CD14-positive monocyte (primary cell): ENCODE results near the gene RNFT2. TPM values are rescaled to one million over a fixed set of nuclear protein-coding genes. Genes with fewer than 3 reads are reported as not detected.

Source experiments
- DNase-seq, 3 donors: peaks; one replicate each; pipeline ENCODE4 v3.0.0-alpha.2; 2011 to 2022
- H2AFZ ChIP-seq: 2 replicates; pipeline ENCODE4 v1.6.0; 2012; ENCODE audit warnings: mild to moderate bottlenecking, low read depth, low read length, inconsistent platforms; ENCODE audit not compliant: insufficient read depth, poor library complexity, severe bottlenecking
- H3K27ac ChIP-seq, 2 donors: 1 replicate in 1 of 2; 2 replicates in 1 of 2; pipeline ENCODE4 v1.5.1; 2012 to 2013; ENCODE audit warnings: low read length in 2 of 2, control low read depth in 1 of 2, inconsistent platforms in 1 of 2, low read depth in 1 of 2, mild to moderate bottlenecking in 1 of 2
- H3K27me3 ChIP-seq, 2 donors: one replicate each; pipeline versions ENCODE4 v1.6.0 to v1.6.1; 2011 to 2013; ENCODE audit warnings: low read length in 2 of 2; ENCODE audit not compliant: control insufficient read depth in 2 of 2, insufficient read depth in 2 of 2
- H3K36me3 ChIP-seq, 2 donors: replicated peaks in 1 of 2; 1 replicate in 1 of 2; 2 replicates in 1 of 2; pipeline versions ENCODE4 v1.5.1 to v1.6.1; 2012 to 2013; ENCODE audit warnings: low read length in 2 of 2, control low read depth in 1 of 2, inconsistent platforms in 1 of 2, mild to moderate bottlenecking in 1 of 2; ENCODE audit not compliant: insufficient read depth in 2 of 2, control insufficient read depth in 1 of 2
- H3K4me1 ChIP-seq, 2 donors: 1 replicate in 1 of 2; 2 replicates in 1 of 2; pipeline versions ENCODE4 v1.5.1 to v1.6.1; 2012 to 2013; ENCODE audit warnings: low read length in 2 of 2, control low read depth in 1 of 2, inconsistent platforms in 1 of 2, mild to moderate bottlenecking in 1 of 2, moderate library complexity in 1 of 2; ENCODE audit not compliant: insufficient read depth in 2 of 2, control insufficient read depth in 1 of 2
- H3K4me2 ChIP-seq: replicated peaks from 2 replicates; pipeline ENCODE3; 2012; ENCODE audit warnings: low read length, moderate library complexity, mild to moderate bottlenecking; ENCODE audit not compliant: poor library complexity, severe bottlenecking; ENCODE audit errors: extremely low read depth
- H3K4me3 ChIP-seq, 3 experiments: fragments of 200-600 bp in 1 of 3; sonication (generic) in 1 of 3; replicated peaks in 1 of 3; 1 replicate in 2 of 3; 2 replicates in 1 of 3; pipeline ENCODE4 v1.5.1; 2011 to 2013; ENCODE audit warnings: low read length in 3 of 3, mild to moderate bottlenecking in 3 of 3, control low read depth in 2 of 3, low read depth in 2 of 3, inconsistent platforms in 1 of 3, moderate library complexity in 1 of 3
- H3K79me2 ChIP-seq: 2 replicates; pipeline ENCODE4 v1.6.0; 2012; ENCODE audit warnings: mild to moderate bottlenecking, control low read depth, inconsistent platforms, low read length, moderate library complexity; ENCODE audit not compliant: insufficient read depth
- H3K9ac ChIP-seq: 2 replicates; pipeline ENCODE4 v1.6.0; 2017; ENCODE audit warnings: low read length, mild to moderate bottlenecking; ENCODE audit not compliant: insufficient read depth, poor library complexity, severe bottlenecking
- H3K9me3 ChIP-seq, 2 donors: replicated peaks in 1 of 2; 1 replicate in 1 of 2; 2 replicates in 1 of 2; pipeline versions ENCODE4 v1.5.1 to v1.6.1; 2012 to 2013; ENCODE audit warnings: low read length in 2 of 2, control low read depth in 1 of 2; ENCODE audit not compliant: control insufficient read depth in 1 of 2, insufficient read depth in 1 of 2
- H4K20me1 ChIP-seq: 2 replicates; pipeline ENCODE4 v1.6.0; 2012; ENCODE audit warnings: mild to moderate bottlenecking, low read length, control low read depth, moderate library complexity; ENCODE audit not compliant: insufficient read depth
- H3K27ac Mint-ChIP-seq, 7 donors: one replicate each; pipeline ENCODE4 v1.8.0; 2020; ENCODE audit warnings: mild to moderate bottlenecking in 7 of 7, mixed read lengths in 7 of 7, moderate library complexity in 6 of 7, inconsistent platforms in 2 of 7
- H3K27me3 Mint-ChIP-seq, 3 donors: one replicate each; pipeline ENCODE4 v1.8.0; 2021 to 2022; ENCODE audit warnings: low read depth in 3 of 3, mild to moderate bottlenecking in 3 of 3, mixed read lengths in 3 of 3, moderate library complexity in 3 of 3, inconsistent platforms in 1 of 3
- H3K36me3 Mint-ChIP-seq, 2 donors: one replicate each; pipeline ENCODE4 v1.8.0; 2020; ENCODE audit warnings: mixed read lengths in 2 of 2, inconsistent platforms in 1 of 2, mild to moderate bottlenecking in 1 of 2
- H3K4me1 Mint-ChIP-seq: one replicate; pipeline ENCODE4 v1.8.0; 2020; ENCODE audit warnings: mild to moderate bottlenecking, mixed read lengths
- H3K4me3 Mint-ChIP-seq, 2 donors: one replicate each; pipeline ENCODE4 v1.8.0; 2020; ENCODE audit warnings: mild to moderate bottlenecking in 2 of 2, mixed read lengths in 2 of 2, moderate library complexity in 1 of 2
- H3K9me3 Mint-ChIP-seq, 7 donors: one replicate each; pipeline ENCODE4 v1.8.0; 2020 to 2022; ENCODE audit warnings: mixed read lengths in 7 of 7, mild to moderate bottlenecking in 6 of 7, moderate library complexity in 6 of 7, inconsistent platforms in 2 of 7
- WGBS: methylation state at CpG from one replicate; pipeline ENCODE4 v1.1.5; 2013; ENCODE audit warnings: missing lambda C conversion rate; ENCODE audit not compliant: insufficient coverage; 5-methylcytosine and 5-hydroxymethylcytosine counted together
- intact Hi-C, 2 donors: fragments of 100-400 bp; cut with micrococcal nuclease; formaldehyde crosslinking; loops; one replicate each; pipeline versions ENCODE4 v1.15.0 to v1.15.1; 2023
- polyA plus RNA-seq, 3 donors: library from polyadenylated mRNA; depleted of rRNA in 1 of 3; unstranded in 2 of 3; stranded (reverse) in 1 of 3; fragments of 300-500 nt in 2 of 3; fragments of >200 nt in 1 of 3; fragmentation: Illumina TruSeq in 2 of 3; gene quantifications; 1 replicate in 2 of 3; 2 replicates in 1 of 3; pipeline ENCODE4 v1.2.3, GENCODE V29; 2012 to 2021
- TF ChIP-seq, protein P1 (sequence below): fragments of 200-600 bp; IDR thresholded peaks from one replicate; pipeline ENCODE4 v1.8.0; 2022; ENCODE audit warnings: antibody characterized with exemption, mild to moderate bottlenecking

The RNFT2 gene
- polyA plus RNA-seq, 3 donors, result 0.05 TPM; not detected in 2

DNA sequence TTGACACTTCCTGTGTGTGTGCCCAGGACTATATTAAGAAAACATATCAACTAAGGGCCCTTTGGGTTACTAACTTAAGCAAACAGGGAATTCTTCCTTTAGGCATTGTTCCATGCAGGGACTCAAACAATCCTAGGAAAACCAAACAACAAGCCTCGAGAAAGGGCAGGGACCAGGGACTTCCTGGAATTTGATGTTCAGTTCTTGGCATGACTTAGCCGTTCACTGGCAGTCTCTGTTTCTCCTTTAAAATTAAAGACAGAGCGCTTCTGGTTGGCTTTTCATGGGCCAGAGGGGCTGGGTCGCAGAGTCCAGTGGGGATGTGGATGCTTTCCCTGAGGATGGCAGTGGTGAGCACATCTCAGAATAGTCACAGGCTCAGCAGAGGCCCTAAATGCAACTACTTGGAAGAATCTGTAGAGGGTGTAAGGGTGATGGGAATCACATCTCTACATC, 35.2 kb downstream of the RNFT2 start:
- TF ChIP-seq, protein P1, sequence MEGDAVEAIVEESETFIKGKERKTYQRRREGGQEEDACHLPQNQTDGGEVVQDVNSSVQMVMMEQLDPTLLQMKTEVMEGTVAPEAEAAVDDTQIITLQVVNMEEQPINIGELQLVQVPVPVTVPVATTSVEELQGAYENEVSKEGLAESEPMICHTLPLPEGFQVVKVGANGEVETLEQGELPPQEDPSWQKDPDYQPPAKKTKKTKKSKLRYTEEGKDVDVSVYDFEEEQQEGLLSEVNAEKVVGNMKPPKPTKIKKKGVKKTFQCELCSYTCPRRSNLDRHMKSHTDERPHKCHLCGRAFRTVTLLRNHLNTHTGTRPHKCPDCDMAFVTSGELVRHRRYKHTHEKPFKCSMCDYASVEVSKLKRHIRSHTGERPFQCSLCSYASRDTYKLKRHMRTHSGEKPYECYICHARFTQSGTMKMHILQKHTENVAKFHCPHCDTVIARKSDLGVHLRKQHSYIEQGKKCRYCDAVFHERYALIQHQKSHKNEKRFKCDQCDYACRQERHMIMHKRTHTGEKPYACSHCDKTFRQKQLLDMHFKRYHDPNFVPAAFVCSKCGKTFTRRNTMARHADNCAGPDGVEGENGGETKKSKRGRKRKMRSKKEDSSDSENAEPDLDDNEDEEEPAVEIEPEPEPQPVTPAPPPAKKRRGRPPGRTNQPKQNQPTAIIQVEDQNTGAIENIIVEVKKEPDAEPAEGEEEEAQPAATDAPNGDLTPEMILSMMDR, result no peak
- no peaks in the 10 kb centered on the region for H3K4me1 ChIP-seq
- no peak overlapping the region for H3K4me2 ChIP-seq
- no peak overlapping the region for H3K4me3 ChIP-seq
- no peaks in the 10 kb centered on the region for H3K9me3 ChIP-seq
- no peaks in the 10 kb centered on the region for H4K20me1 ChIP-seq
- no peaks in the 10 kb centered on the region for H3K79me2 ChIP-seq
- no peak overlapping the region for H3K27ac Mint-ChIP-seq
- H3K36me3 Mint-ChIP-seq, result no peaks in the 10 kb centered on the region
- no peak overlapping the region for H3K4me3 Mint-ChIP-seq
- peaks cover 0 to 1% (median 0%) of the 10 kb centered on the region in 7 donors for H3K9me3 Mint-ChIP-seq
- intact Hi-C loops, result no loop called here
- WGBS, result 66% methylated on average over 2 of the region's 4 CpGs
- no peak overlapping the region for H2AFZ ChIP-seq
- DNase-seq, result no peak
- H3K4me1 Mint-ChIP-seq, result no peaks in the 10 kb centered on the region
- no peaks in the 10 kb centered on the region for H3K27me3 ChIP-seq
- H3K27ac ChIP-seq, result no peak overlapping the region
- H3K36me3 ChIP-seq, result no peaks in the 10 kb centered on the region
- no peak overlapping the region for H3K9ac ChIP-seq
- H3K27me3 Mint-ChIP-seq, result peaks cover 2 to 8% (median 3%) of the 10 kb centered on the region in 3 donors

DNA sequence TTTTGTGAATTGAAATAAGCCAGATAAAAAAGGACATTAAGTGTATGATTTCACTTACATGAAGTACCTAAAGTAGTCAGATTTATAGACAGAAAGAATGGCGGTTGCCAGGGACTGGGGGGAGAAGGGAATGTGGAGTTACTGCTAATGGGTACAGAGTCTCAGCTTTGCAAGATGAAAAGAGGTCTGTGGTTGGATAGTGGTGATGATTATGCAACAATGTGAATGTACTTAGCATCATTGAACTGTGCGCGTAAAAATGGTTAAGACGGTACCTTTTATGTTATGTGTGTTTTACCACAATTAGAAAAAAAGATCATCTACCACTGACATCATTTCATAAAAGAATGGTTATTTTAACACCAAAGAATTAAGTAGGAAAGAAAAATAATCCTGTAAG, 35.9 kb downstream of the RNFT2 start:
- Histone ChIP-seq H2AFZ (no peak overlapping the region), H3K9me3 (no peaks in the 10 kb centered on the region), H3K36me3 (no peaks in the 10 kb centered on the region), H3K27ac (no peak overlapping the region), H3K27me3 (no peaks in the 10 kb centered on the region), H3K9ac (no peak overlapping the region), H3K79me2 (no peaks in the 10 kb centered on the region), H4K20me1 (no peaks in the 10 kb centered on the region), H3K4me2 (no peak overlapping the region), H3K4me3 (no peak overlapping the region), H3K4me1 (no peaks in the 10 kb centered on the region)
- WGBS, result 75% methylated on average over 1 of the region's 4 CpGs
- Mint-ChIP-seq H3K4me3 (no peak overlapping the region), H3K36me3 (no peaks in the 10 kb centered on the region), H3K27me3 (peaks cover 2 to 8% (median 3%) of the 10 kb centered on the region in 3 donors), H3K27ac (no peak overlapping the region), H3K9me3 (peaks cover 0 to 5% (median 0%) of the 10 kb centered on the region in 7 donors), H3K4me1 (no peaks in the 10 kb centered on the region)
- DNase-seq, result no peak
- intact Hi-C loops, result no loop called here
- TF ChIP-seq, protein P1, result no peak
